ENCODE measurements around the gene ATG5.

The ATG5 gene

GRCh38 chr6:106188104-106188794 is 137.3 kb downstream of the ATG5 start:
- no peaks in the 10 kb centered on the region for H3K27me3 ChIP-seq (ENCODE audit: control insufficient read depth, low read length)
- no peak overlapping the region for H3K4me2 ChIP-seq (ENCODE audit: low read length)
- H3K79me2 ChIP-seq (ENCODE audit: control insufficient read depth, low read length), result no peaks in the 10 kb centered on the region
- no peak overlapping the region for H3K4me3 ChIP-seq (ENCODE audit: low read length)
- H3K4me1 ChIP-seq (ENCODE audit: control insufficient read depth, low read length), result no peaks in the 10 kb centered on the region
- no peak overlapping the region for H3K27ac ChIP-seq (ENCODE audit: low read depth, low read length)
- H3K9me3 ChIP-seq (ENCODE audit: control insufficient read depth, insufficient read depth, low read length), result no peaks in the 10 kb centered on the region
- H3K36me3 ChIP-seq (ENCODE audit: control insufficient read depth, low read length), result peaks cover 5% of the 10 kb centered on the region
- no peaks in the 10 kb centered on the region for H3F3A ChIP-seq (ENCODE audit: control insufficient read depth, insufficient read depth)
- TF ChIP-seq EZH2phosphoT487 (IDR thresholded peaks at IDR 0.05; ENCODE audit: borderline replicate concordance, low read length) (no peak), CTCF (IDR thresholded peaks at IDR 0.05; ENCODE audit: low read depth, low read length, poor library complexity, severe bottlenecking) (no peak)
- no peaks in the 10 kb centered on the region for H3K9me2 ChIP-seq (replicated peaks; ENCODE audit: control insufficient read depth, low read length)
- no peaks in the 10 kb centered on the region for H4K20me1 ChIP-seq (ENCODE audit: control insufficient read depth, insufficient read depth, low read depth, low read length)

GRCh38 chr6:106187424-106187982 is 138.1 kb downstream of the ATG5 start:
- Histone ChIP-seq H3F3A (ENCODE audit: control insufficient read depth, insufficient read depth) (no peaks in the 10 kb centered on the region), H3K27ac (ENCODE audit: low read depth, low read length) (no peak overlapping the region), H3K4me3 (ENCODE audit: low read length) (no peak overlapping the region), H3K27me3 (ENCODE audit: control insufficient read depth, low read length) (no peaks in the 10 kb centered on the region), H3K9me2 (replicated peaks; ENCODE audit: control insufficient read depth, low read length) (no peaks in the 10 kb centered on the region), H3K4me1 (ENCODE audit: control insufficient read depth, low read length) (no peaks in the 10 kb centered on the region), H4K20me1 (ENCODE audit: control insufficient read depth, insufficient read depth, low read depth, low read length) (no peaks in the 10 kb centered on the region), H3K79me2 (ENCODE audit: control insufficient read depth, low read length) (no peaks in the 10 kb centered on the region), H3K4me2 (ENCODE audit: low read length) (no peak overlapping the region), H3K36me3 (ENCODE audit: control insufficient read depth, low read length) (peaks cover 5% of the 10 kb centered on the region), H3K9me3 (ENCODE audit: control insufficient read depth, insufficient read depth, low read length) (no peaks in the 10 kb centered on the region)
- TF ChIP-seq CTCF (IDR thresholded peaks at IDR 0.05; ENCODE audit: low read depth, low read length, poor library complexity, severe bottlenecking), result no peak
- no peak for TF ChIP-seq EZH2phosphoT487 (IDR thresholded peaks at IDR 0.05; ENCODE audit: borderline replicate concordance, low read length)

GRCh38 chr6:106186714-106187113 is 138.8 kb downstream of the ATG5 start:
- no peaks in the 10 kb centered on the region for H3K79me2 ChIP-seq (ENCODE audit: control insufficient read depth, low read length)
- H3F3A ChIP-seq (ENCODE audit: control insufficient read depth, insufficient read depth), result no peaks in the 10 kb centered on the region
- no peak overlapping the region for H3K27ac ChIP-seq (ENCODE audit: low read depth, low read length)
- no peaks in the 10 kb centered on the region for H3K27me3 ChIP-seq (ENCODE audit: control insufficient read depth, low read length)
- no peak overlapping the region for H3K4me2 ChIP-seq (ENCODE audit: low read length)
- peaks cover 5% of the 10 kb centered on the region for H3K36me3 ChIP-seq (ENCODE audit: control insufficient read depth, low read length)
- H3K9me3 ChIP-seq (ENCODE audit: control insufficient read depth, insufficient read depth, low read length), result no peaks in the 10 kb centered on the region
- H3K4me3 ChIP-seq (ENCODE audit: low read length), result no peak overlapping the region
- TF ChIP-seq EZH2phosphoT487 (IDR thresholded peaks at IDR 0.05; ENCODE audit: borderline replicate concordance, low read length) (no peak), CTCF (IDR thresholded peaks at IDR 0.05; ENCODE audit: low read depth, low read length, poor library complexity, severe bottlenecking) (no peak)
- H3K9me2 ChIP-seq (replicated peaks; ENCODE audit: control insufficient read depth, low read length), result no peaks in the 10 kb centered on the region
- no peaks in the 10 kb centered on the region for H4K20me1 ChIP-seq (ENCODE audit: control insufficient read depth, insufficient read depth, low read depth, low read length)
- H3K4me1 ChIP-seq (ENCODE audit: control insufficient read depth, low read length), result no peaks in the 10 kb centered on the region

Data from DOHH2 (cell line).